GM19463 (cell line): ENCODE data around the gene FREY1.
"Not testable (repeated sequence)": the region's sequence is repeated elsewhere in the genome, so short reads cannot be mapped to it uniquely, and the experiment has no call there.

Experiments used
- ATAC-seq: cut with Tn5 transposase; IDR thresholded peaks from one replicate; pipeline ENCODE4 v1.9.1; 2021; ENCODE audit warnings: mild to moderate bottlenecking, moderate library complexity; ENCODE audit not compliant: unreplicated experiment

Gene FREY1

GRCh38 chr11:45917286-45917622 is 10.2 kb upstream of the FREY1 start:
- no peak for ATAC-seq

GRCh38 chr11:45915446-45915845 is 8.4 kb upstream of the FREY1 start:
- no peak for ATAC-seq

DNA sequence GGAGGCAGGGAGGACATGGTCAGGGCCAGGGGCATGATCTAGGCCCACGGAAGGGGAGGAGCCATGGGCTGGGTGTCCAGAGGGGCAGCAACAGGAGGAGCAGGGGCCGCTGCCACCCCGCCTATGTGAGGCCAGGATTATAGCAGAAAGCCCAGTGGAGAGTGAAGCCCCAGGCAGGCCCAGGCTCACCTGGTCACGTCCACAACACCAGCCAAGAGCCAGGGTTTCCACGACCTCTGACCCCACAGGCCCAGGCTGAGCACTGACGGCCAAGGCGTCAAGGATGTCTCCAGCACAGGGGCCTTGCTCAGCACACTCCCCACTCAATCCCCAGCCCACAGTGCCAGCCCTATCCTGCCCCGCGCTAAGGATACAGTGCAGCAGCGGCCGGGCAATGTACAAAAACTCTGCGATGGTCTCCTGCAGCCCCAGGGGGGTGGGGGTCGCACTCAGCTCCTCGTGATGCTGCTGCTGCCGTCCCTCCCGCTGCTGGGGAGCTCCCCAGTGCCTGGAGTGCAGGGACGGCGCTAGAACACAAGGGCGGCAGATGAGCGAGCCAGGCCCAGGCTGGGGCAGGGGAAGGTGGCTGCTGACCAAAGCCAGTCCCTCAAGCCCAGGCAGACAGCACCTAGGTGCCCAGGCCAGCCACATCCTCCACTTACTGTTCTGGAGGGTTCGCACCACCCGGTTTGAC is 7.0 kb upstream of the FREY1 start:
- ATAC-seq: no peak

DNA sequence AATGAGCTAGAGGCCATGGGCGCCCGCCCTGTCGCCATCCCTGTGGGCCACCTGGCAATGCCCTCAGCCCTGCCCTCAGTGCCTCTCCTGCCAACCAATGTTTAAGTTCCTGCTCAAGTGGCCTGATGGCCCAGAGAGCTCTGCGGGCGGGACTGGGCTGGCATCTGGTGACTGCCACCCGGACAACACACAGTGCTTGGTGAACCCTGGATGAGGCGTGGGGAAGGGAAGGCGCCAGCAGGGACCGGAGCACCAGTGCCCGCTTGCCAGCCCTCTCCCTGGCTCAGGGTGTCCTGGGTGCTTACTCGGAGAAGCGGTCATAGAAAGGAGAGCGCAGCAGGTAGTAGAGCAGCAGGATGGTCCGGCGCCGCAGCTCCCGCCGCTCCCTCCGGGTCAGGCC is 6.4 kb upstream of the FREY1 start:
- ATAC-seq: no peak

DNA sequence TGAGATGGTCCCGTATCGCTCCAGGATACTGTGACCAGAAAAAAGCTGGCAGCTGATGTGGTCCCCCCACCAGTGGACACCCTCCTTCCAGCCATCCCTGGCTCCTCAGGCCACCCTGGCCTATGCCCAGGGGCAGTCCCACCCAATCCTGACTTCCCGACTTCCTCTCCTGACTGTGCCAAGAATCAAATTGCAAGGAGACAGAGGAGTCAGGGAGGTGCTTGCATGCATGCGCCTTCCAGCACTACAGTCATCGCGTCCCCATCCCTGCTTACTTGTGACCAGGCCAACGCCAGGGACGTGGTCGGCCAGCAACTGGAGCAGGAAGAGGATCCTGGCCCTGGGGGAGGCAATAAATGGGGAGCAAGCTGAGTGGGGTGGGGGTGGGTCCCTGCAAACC is 3.6 kb upstream of the FREY1 start:
- ATAC-seq: no peak

- ATAC-seq: no peak
These were observed 2.8 kb upstream of the FREY1 start for GRCh38 chr11:45909594-45910475.

DNA sequence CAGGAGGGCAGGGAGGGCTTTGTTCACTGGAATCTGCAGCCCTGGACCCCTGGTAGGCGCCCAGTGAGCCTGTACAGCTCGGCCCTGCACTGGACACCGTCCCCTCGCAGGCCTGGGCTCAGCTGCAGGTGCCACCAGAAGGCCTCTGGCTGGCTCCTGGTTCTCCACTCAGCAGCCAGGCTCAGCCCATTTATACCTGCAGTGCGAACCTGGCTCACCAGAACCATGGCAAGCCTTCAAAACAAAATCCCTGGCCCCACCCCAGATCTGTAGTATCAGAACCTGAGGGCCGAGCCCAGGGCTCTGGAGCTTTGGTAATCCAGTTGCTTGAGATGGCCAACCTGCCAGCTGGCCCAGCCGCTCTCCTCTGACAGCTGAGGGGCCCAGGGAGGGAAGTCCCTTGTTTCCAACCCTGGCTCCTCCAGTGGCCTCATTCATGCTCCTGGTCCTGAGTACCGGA is 870 bp upstream of the FREY1 start:
- no peak for ATAC-seq

GRCh38 chr11:45906096-45906682 is 882 bp downstream of the FREY1 start:
- no peak for ATAC-seq

GRCh38 chr11:45905576-45905975 is 1.5 kb downstream of the FREY1 start:
- ATAC-seq: not testable (repeated sequence)

GRCh38 chr11:45905095-45905494 is 2.0 kb downstream of the FREY1 start:
- no peak for ATAC-seq

DNA sequence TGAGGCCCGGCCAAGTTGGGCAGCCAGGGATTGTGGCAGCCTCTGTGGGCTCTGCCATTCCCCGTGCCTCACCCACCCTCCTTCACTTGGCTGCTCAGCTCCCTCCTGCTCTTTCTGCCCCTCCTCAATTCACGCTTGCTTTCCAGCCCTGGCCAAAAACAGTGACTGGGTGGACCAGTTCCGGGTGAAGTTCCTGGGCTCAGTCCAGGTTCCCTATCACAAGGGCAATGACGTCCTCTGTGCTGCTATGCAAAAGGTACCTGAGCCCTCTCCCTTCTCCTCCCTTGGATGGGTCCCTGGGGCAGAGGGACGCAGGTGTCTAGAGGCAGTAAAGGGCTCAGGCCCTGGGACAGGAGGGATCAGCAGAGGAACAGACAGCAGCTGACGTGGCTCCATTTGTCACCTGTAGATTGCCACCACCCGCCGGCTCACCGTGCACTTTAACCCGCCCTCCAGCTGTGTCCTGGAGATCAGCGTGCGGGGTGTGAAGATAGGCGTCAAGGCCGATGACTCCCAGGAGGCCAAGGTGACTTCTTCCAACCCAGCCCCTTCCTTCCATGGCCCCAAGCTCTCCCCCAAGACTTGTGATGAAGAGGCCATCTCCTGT is 2.7 kb downstream of the FREY1 start:
- ATAC-seq: no peak

GRCh38 chr11:45902452-45903380 is 4.4 kb downstream of the FREY1 start:
- no peak for ATAC-seq

GRCh38 chr11:45901626-45902025 is 5.4 kb downstream of the FREY1 start:
- ATAC-seq: no peak

- no peak for ATAC-seq
These were observed 6.0 kb downstream of the FREY1 start for GRCh38 chr11:45900916-45901617.

GRCh38 chr11:45900175-45900800 is 6.8 kb downstream of the FREY1 start:
- ATAC-seq: not testable (repeated sequence)

DNA sequence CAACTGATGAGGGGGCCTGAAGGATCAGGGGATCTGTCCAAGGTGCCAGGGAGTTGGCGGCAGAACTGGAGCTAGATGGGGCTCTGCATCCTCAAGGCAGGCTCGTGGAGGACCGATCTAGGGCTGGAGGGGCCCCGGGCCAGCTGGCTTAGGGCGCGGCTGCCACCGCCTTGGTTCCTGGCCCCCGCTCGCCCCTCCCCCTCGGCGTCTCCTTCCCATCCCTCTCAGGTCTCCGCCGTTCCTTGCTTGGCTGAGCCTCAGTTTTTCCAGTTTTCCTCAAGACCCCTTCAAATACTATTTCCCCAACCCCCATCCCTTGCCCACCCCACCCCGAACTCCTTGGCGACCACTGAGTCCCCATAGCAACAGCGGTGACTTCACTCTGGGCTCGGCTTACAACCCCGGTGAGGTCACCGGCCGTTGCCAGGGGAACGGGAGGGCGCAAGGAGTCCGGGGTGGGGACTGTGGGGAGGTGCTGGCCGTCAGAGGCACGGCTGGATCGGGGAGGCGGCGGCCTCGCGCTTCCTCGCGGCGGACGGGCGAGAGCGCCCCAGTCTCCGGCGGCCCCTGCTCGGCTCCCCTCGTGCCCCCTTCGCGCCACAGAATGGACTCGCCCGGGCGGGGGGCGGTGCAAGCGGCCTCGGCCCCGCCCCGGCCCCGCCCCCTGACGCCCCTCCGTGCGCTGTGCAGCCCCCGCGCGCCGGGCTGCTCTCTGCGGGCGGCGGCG is 7.5 kb downstream of the FREY1 start:
- ATAC-seq: peak; percentile 78

DNA sequence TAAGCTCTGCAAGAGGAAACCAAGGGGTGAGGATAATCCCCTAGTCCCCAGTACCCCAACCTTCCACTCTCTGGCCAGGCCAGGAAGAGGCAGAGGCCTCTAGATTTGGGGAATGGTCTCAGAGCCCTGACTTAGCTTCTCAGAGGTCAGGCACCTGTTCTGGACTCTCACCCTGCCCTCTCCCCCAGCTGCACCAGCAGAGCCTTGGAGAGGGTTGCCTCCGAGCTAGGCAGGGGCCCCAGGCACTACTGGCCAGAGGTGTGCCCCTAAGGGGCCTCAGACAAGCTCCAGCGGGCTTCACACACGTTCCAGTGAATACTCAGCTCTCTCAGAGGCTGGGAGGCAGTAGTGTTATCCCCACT is 8.0 kb downstream of the FREY1 start:
- no peak for ATAC-seq

- ATAC-seq: no peak
These were observed 9.5 kb downstream of the FREY1 start for GRCh38 chr11:45897556-45897955.
